NB4 (cell line): ENCODE results near the gene HCRTR2.

Source experiments
- DNase-seq: peaks from one replicate; pipeline ENCODE4 v3.0.0; 2010; ENCODE audit warnings: low read depth
- H3K4me3 ChIP-seq: one replicate; pipeline ENCODE4 v1.5.1; 2011; ENCODE audit warnings: mild to moderate bottlenecking, low read depth, low read length, moderate library complexity
- MAX ChIP-seq: IDR thresholded peaks from 2 replicates; pipeline ENCODE4 v1.6.1; 2011; ENCODE audit warnings: low read depth, low read length
- MYC ChIP-seq: IDR thresholded peaks from 2 replicates; pipeline ENCODE4 v1.6.1; 2011; ENCODE audit warnings: low read depth, low read length
- POLR2A ChIP-seq: IDR thresholded peaks from 2 replicates; pipeline ENCODE4 v1.6.1; 2011; ENCODE audit warnings: mild to moderate bottlenecking; ENCODE audit not compliant: insufficient read length; ENCODE audit errors: extremely low read depth
- TF ChIP-seq, protein P1 (sequence below): IDR thresholded peaks from one replicate; pipeline ENCODE4 v1.5.1; 2012; ENCODE audit warnings: low read depth, low read length

HCRTR2 gene

DNA sequence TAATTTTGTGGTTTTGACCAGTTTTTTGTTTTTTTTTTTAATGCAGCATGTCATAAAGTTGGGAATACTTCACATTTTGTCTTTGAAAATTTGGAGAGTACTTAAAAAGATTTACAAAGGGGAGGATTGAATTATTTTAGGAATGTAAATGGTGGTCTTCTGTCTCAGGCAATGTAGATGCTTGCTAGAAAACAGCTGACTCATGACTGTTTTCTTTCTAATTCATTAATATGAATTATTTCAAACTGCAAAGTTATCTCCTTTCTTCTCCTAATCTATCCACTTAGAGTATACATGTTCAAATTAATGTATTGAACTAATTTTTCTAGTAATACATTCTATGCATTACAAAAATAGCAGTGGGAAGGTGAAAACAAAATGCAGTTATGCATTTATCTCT lies 24.9 kb downstream of the HCRTR2 start:
- DNase-seq = no peak
- TF ChIP-seq POLR2A (no peak), MAX (no peak), MYC (no peak)
- TF ChIP-seq, protein P1, sequence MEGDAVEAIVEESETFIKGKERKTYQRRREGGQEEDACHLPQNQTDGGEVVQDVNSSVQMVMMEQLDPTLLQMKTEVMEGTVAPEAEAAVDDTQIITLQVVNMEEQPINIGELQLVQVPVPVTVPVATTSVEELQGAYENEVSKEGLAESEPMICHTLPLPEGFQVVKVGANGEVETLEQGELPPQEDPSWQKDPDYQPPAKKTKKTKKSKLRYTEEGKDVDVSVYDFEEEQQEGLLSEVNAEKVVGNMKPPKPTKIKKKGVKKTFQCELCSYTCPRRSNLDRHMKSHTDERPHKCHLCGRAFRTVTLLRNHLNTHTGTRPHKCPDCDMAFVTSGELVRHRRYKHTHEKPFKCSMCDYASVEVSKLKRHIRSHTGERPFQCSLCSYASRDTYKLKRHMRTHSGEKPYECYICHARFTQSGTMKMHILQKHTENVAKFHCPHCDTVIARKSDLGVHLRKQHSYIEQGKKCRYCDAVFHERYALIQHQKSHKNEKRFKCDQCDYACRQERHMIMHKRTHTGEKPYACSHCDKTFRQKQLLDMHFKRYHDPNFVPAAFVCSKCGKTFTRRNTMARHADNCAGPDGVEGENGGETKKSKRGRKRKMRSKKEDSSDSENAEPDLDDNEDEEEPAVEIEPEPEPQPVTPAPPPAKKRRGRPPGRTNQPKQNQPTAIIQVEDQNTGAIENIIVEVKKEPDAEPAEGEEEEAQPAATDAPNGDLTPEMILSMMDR = no peak

DNA sequence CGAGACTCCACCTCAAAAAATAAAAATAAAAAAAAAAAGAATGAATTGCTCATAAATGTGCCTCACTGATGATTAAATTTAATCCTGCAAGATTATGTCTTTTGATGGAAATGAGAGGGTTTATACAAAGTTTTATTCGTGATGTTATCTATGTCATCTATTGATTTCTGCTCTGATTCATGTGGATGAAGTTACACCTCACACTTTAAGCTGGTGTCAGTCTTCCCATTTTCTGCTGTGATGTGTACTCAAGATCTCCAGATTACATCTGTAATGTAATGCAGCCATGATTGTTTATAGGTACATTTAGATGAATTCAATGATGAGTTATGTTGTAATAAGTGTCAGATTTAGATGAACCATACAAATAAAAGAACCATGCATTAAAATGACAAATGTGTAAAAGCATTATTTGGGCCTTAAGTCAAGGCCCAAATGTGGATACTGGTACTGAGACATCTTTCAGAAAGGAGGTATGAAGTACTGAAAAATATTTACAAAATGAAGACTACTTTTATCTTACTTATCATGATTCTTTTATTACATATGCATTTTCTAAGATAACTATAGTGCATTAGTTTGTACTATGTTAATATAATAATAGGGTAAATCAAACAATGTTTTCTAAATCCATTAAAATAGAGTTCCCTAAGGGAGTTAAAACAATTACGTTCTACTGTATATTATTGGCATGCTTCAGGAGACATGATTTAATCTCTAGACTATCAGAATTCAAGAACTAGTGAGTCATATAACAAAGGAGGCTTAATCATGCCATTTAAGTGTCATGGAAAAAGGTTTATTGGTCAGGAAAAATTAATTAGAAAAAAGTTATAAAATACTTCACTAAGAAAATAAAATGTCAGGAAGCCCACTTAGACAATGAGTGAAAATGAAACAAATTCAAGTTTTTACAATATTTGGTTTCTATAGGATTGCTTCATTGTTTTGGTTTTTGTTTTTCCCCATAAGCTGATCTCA lies 34.5 kb downstream of the HCRTR2 start:
- no peak overlapping the region for H3K4me3 ChIP-seq
- TF ChIP-seq MYC (no peak), POLR2A (no peak), MAX (no peak)
- TF ChIP-seq, protein P1 = no peak
- DNase-seq = no peak

More for the DNA sequence above, 24.9 kb downstream of the HCRTR2 start:
- no peak overlapping the region for H3K4me3 ChIP-seq

DNA sequence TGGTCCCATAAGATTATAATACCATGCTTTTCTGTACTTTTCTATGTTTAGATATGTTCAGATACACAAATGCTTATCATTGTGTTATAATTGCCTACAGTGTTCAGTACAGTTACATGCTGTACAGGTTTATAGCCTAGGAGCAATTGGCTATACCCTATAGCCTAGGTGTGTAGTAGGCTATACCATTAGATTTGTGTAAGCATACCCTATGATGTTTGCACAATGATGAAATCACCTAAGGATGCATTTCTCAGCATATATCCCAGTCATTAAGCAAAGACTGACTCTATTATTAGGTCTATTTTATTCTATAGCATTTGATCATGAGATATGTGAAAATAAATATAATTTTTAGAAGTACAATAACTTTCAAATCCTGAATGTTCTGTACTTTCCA lies 36.6 kb downstream of the HCRTR2 start:
- DNase-seq = no peak
- no peak overlapping the region for H3K4me3 ChIP-seq
- TF ChIP-seq POLR2A = no peak
- TF ChIP-seq MAX = no peak
- TF ChIP-seq, protein P1 = no peak
- TF ChIP-seq MYC = no peak

DNA sequence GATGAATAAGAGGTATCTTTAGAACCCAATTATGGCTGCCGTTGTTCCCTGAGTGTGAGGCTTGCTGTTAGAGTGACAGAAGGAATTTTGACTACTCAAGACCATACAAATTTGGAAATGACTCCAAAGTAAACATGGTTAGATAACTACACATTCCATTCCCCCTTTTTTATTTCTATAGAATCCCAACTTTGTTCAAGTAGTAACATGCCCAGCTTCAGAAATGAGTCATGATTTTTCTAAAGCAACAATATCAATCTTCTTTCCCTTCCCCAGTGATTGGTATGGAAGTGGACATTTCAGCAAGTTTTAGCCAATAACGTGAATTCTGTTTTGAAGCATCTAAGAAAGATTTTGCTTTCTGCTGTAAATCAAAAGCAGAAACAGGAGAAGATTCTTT lies 37.8 kb downstream of the HCRTR2 start:
- DNase-seq = no peak
- TF ChIP-seq, protein P1 = no peak
- TF ChIP-seq POLR2A (no peak), MAX (no peak)
- no peak overlapping the region for H3K4me3 ChIP-seq

DNA sequence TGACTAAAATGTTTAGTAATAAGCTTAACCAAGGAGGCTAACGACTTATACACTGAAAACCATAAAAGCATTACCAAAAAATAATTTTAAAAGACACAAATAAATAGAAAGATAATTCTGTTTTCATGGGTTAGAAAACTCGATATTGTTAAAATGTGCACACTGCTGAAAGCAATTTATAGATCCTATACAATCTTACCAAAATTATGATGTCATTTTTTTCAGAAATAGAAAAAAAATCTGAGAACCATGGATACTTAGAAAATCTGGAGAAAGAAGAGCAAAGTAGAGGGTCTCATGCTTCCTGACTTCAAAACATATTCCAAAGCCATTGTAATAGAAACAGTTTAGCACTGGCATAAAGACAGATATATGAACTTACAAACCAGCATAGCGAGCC lies 46.6 kb downstream of the HCRTR2 start:
- TF ChIP-seq, protein P1 = no peak
- DNase-seq = no peak

More for the DNA sequence above, 46.6 kb downstream of the HCRTR2 start:
- H3K4me3 ChIP-seq = no peak overlapping the region
